HepG2 (cell line): ENCODE measurements around the gene PRM3. TPM values are rescaled to one million over a fixed set of nuclear protein-coding genes. Genes with fewer than 3 reads are reported as not detected.

ENCODE experiments used
- EEA1 ChIP-seq: sonication (generic); formaldehyde crosslinking; IDR thresholded peaks from 2 replicates; pipeline ENCODE4 v1.5.1; 2020; ENCODE audit warnings: mild to moderate bottlenecking, missing genetic modification reagents, borderline replicate concordance
- ETV6 ChIP-seq: sonication (generic); formaldehyde crosslinking; conservative IDR thresholded peaks from 2 replicates; pipeline ENCODE4 v1.4.0; 2020; ENCODE audit warnings: missing genetic modification reagents
- FOSL1 ChIP-seq: sonication (generic); formaldehyde crosslinking; IDR thresholded peaks from 2 replicates; pipeline ENCODE4 v1.9.0; 2021; ENCODE audit warnings: missing genetic modification reagents, borderline replicate concordance
- KDM4B ChIP-seq: sonication (generic); formaldehyde crosslinking; IDR thresholded peaks from 2 replicates; pipeline ENCODE4 v1.4.0; 2020; ENCODE audit warnings: missing genetic modification reagents
- MYC ChIP-seq: sonication (generic); formaldehyde crosslinking; IDR thresholded peaks from 2 replicates; pipeline ENCODE4 v1.9.0; 2021; ENCODE audit warnings: missing genetic modification reagents, borderline replicate concordance
- PAF1 ChIP-seq: IDR thresholded peaks from 2 replicates; pipeline ENCODE4 v1.6.1; 2016; ENCODE audit warnings: missing genetic modification reagents, missing compliant biosample characterization
- SYNCRIP ChIP-seq: fragments of 200-400 bp; formaldehyde crosslinking; IDR thresholded peaks from 2 replicates; pipeline ENCODE4 v1.6.1; 2018; ENCODE audit warnings: mild to moderate bottlenecking, low read depth, low read length; ENCODE audit not compliant: insufficient read depth
- TARDBP ChIP-seq: sonication (generic); formaldehyde crosslinking; IDR thresholded peaks from 2 replicates; pipeline ENCODE4 v1.8.0; 2022; ENCODE audit warnings: mild to moderate bottlenecking, missing genetic modification reagents
- YEATS2 ChIP-seq: sonication (generic); formaldehyde crosslinking; IDR thresholded peaks from 2 replicates; pipeline ENCODE4 v1.4.0; 2020; ENCODE audit warnings: missing genetic modification reagents, borderline replicate concordance
- ZGPAT ChIP-seq: IDR thresholded peaks from 2 replicates; pipeline ENCODE4 v1.6.1; 2016; ENCODE audit warnings: mild to moderate bottlenecking
- ZKSCAN5 ChIP-seq: sonication (generic); formaldehyde crosslinking; IDR thresholded peaks from 2 replicates; pipeline ENCODE4 v1.5.1; 2020; ENCODE audit warnings: mild to moderate bottlenecking, missing genetic modification reagents
- ZNF138 ChIP-seq: sonication (generic); formaldehyde crosslinking; IDR thresholded peaks from 2 replicates; pipeline ENCODE4 v1.5.0; 2020; ENCODE audit warnings: mild to moderate bottlenecking, low read depth, missing genetic modification reagents
- ZNF432 ChIP-seq: sonication (generic); formaldehyde crosslinking; IDR thresholded peaks from 2 replicates; pipeline ENCODE4 v1.5.0; 2020; ENCODE audit warnings: missing genetic modification reagents, mild to moderate bottlenecking, borderline replicate concordance
- ZNF503 ChIP-seq: sonication (generic); formaldehyde crosslinking; IDR thresholded peaks from 2 replicates; pipeline ENCODE4 v1.4.0; 2020; ENCODE audit warnings: missing genetic modification reagents
- ZNF878 ChIP-seq: sonication (generic); formaldehyde crosslinking; IDR thresholded peaks from 2 replicates; pipeline ENCODE4 v1.8.1; 2023; ENCODE audit warnings: mild to moderate bottlenecking, missing genetic modification reagents, moderate library complexity
- polyA plus RNA-seq, 8 experiments: library from polyadenylated mRNA; depleted of rRNA in 3 of 8; stranded (reverse) in 7 of 8; unstranded in 1 of 8; fragments of >200 nt; fragmentation: Illumina TruSeq in 4 of 8; extraction: Trizol in 4 of 8; gene quantifications; 2 replicates each; pipeline versions ENCODE4 v1.2.1 to v1.2.3, GENCODE V29; 2011 to 2016; ENCODE audit warnings: low read depth in 4 of 8, missing spikeins in 1 of 8, mixed read lengths in 1 of 8; ENCODE audit not compliant: insufficient read depth in 1 of 8
- total RNA-seq, 5 experiments: library from RNA; depleted of rRNA; stranded (reverse); fragments of >200 nt; fragmentation: Illumina TruSeq; extraction: Trizol; gene quantifications; 2 replicates each; pipeline ENCODE4 v1.2.3, GENCODE V29; 2016; ENCODE audit warnings: low read depth in 1 of 5
- TF ChIP-seq, protein P1 (sequence below): sonication (generic); formaldehyde crosslinking; IDR thresholded peaks from 2 replicates; pipeline ENCODE4 v1.8.1; 2023; ENCODE audit warnings: mild to moderate bottlenecking, moderate library complexity, missing genetic modification reagents
- TF ChIP-seq, protein P2 (sequence below): sonication (generic); formaldehyde crosslinking; IDR thresholded peaks from 2 replicates; pipeline ENCODE4 v1.5.0; 2020; ENCODE audit warnings: mild to moderate bottlenecking, low read depth, missing genetic modification reagents, borderline replicate concordance
- TF ChIP-seq, protein P3 (sequence below): sonication (generic); formaldehyde crosslinking; IDR thresholded peaks from 2 replicates; pipeline ENCODE4 v1.9.0; 2021; ENCODE audit warnings: missing genetic modification reagents, mild to moderate bottlenecking, borderline replicate concordance
- TF ChIP-seq, protein P4 (sequence below): sonication (generic); formaldehyde crosslinking; IDR thresholded peaks from 2 replicates; pipeline ENCODE4 v1.9.0; 2021; ENCODE audit warnings: missing genetic modification reagents, borderline replicate concordance

The PRM3 gene
- total and polyA plus RNA-seq, 2 of the 13 experiments (the other 11 are each of a cell fraction or from before 2014, with no cell fraction given), result not detected

- TF ChIP-seq, protein P1, sequence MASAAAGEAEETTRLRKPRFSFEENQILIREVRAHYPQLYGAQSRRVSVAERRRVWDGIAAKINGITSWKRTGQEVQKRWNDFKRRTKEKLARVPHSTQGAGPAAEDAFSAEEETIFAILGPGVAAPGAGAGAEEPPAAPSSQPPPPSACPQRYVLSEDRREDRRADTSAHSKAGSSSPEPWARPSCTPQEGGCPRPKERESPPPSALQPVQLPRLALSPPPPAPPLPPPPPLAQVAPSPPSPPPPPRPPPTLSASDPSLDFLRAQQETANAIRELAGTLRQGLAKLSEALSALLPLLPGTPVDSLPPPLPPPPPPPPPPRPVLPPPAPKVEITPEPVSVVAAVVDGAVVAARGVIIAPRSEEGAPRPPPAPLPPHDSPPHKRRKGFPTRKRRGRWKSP, result no peak
- TF ChIP-seq, protein P2, sequence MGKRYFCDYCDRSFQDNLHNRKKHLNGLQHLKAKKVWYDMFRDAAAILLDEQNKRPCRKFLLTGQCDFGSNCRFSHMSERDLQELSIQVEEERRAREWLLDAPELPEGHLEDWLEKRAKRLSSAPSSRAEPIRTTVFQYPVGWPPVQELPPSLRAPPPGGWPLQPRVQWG (CRISPR knock-in tag), result no peak
- TF ChIP-seq SYNCRIP, result no peak
- no peak; the same call in 1 of the 2 replicates for TF ChIP-seq MYC (CRISPR knock-in tag)
- TF ChIP-seq ZGPAT (CRISPR knock-in tag), result no peak
- TF ChIP-seq ZNF503 (CRISPR knock-in tag), result no peak
- TF ChIP-seq EEA1 (CRISPR knock-in tag), result no peak; the same call in 1 of the 2 replicates
- TF ChIP-seq TARDBP (CRISPR knock-in tag), result no peak; the same call in none of the 2 replicates
- TF ChIP-seq ZNF432 (CRISPR knock-in tag), result 0 out of 2 replicates have a peak, but pooled peaks have one; percentile 22
- TF ChIP-seq, protein P3, sequence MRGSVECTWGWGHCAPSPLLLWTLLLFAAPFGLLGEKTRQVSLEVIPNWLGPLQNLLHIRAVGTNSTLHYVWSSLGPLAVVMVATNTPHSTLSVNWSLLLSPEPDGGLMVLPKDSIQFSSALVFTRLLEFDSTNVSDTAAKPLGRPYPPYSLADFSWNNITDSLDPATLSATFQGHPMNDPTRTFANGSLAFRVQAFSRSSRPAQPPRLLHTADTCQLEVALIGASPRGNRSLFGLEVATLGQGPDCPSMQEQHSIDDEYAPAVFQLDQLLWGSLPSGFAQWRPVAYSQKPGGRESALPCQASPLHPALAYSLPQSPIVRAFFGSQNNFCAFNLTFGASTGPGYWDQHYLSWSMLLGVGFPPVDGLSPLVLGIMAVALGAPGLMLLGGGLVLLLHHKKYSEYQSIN, result no peak
- TF ChIP-seq, protein P4, sequence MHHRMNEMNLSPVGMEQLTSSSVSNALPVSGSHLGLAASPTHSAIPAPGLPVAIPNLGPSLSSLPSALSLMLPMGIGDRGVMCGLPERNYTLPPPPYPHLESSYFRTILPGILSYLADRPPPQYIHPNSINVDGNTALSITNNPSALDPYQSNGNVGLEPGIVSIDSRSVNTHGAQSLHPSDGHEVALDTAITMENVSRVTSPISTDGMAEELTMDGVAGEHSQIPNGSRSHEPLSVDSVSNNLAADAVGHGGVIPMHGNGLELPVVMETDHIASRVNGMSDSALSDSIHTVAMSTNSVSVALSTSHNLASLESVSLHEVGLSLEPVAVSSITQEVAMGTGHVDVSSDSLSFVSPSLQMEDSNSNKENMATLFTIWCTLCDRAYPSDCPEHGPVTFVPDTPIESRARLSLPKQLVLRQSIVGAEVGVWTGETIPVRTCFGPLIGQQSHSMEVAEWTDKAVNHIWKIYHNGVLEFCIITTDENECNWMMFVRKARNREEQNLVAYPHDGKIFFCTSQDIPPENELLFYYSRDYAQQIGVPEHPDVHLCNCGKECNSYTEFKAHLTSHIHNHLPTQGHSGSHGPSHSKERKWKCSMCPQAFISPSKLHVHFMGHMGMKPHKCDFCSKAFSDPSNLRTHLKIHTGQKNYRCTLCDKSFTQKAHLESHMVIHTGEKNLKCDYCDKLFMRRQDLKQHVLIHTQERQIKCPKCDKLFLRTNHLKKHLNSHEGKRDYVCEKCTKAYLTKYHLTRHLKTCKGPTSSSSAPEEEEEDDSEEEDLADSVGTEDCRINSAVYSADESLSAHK, result no peak
- no peak for TF ChIP-seq ZNF878 (CRISPR knock-in tag)
- TF ChIP-seq PAF1 (CRISPR knock-in tag), result no peak
- no peak for TF ChIP-seq ETV6 (CRISPR knock-in tag)
- peak; percentile 12; the same call in 1 of the 2 replicates for TF ChIP-seq KDM4B
- TF ChIP-seq ZNF138 (CRISPR knock-in tag), result 0 out of 2 replicates have a peak, but pooled peaks have one; percentile 0
- TF ChIP-seq ZKSCAN5 (CRISPR knock-in tag), result no peak
- no peak for TF ChIP-seq FOSL1 (CRISPR knock-in tag)
- TF ChIP-seq YEATS2 (CRISPR knock-in tag), result no peak; the same call in 1 of the 2 replicates
Observed at GRCh38 chr16:11307639-11308492, 34.4 kb upstream of the PRM3 start (continued).
